ENCODE results near the gene MRFAP1L1. TPM values are rescaled to one million over a fixed set of nuclear protein-coding genes. Genes with fewer than 3 reads are reported as not detected.

The MRFAP1L1 gene
- total and polyA plus RNA-seq, 9 of the 15 experiments (the other 6 are each of a cell fraction or from before 2014, with no cell fraction given), result 37.6 to 111 (median 83.8) TPM

GRCh38 chr4:6716958-6717655, 7.4 kb upstream of the MRFAP1L1 start (continued):
- TF ChIP-seq, protein P1, sequence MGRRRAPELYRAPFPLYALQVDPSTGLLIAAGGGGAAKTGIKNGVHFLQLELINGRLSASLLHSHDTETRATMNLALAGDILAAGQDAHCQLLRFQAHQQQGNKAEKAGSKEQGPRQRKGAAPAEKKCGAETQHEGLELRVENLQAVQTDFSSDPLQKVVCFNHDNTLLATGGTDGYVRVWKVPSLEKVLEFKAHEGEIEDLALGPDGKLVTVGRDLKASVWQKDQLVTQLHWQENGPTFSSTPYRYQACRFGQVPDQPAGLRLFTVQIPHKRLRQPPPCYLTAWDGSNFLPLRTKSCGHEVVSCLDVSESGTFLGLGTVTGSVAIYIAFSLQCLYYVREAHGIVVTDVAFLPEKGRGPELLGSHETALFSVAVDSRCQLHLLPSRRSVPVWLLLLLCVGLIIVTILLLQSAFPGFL (CRISPR knock-in tag; IDR thresholded peaks at IDR 0.05), result no peak
- TF ChIP-seq HDAC6 (IDR thresholded peaks at IDR 0.05; ENCODE audit: low read depth, low read length) (no peak), NR2C1 (IDR thresholded peaks at IDR 0.05) (peak; percentile 12; the same call in 1 of the 2 replicates), NR2C1 (tag; IDR thresholded peaks at IDR 0.05) (no peak), POU5F1 (IDR thresholded peaks at IDR 0.05; ENCODE audit: borderline replicate concordance, low read depth, low read length, partially characterized antibody) (no peak), BRCA1 (IDR thresholded peaks at IDR 0.05) (no peak), BRCA1 (CRISPR knock-in tag; IDR thresholded peaks at IDR 0.05) (no peak), MCM5 (IDR thresholded peaks at IDR 0.05; ENCODE audit: low read depth) (no peak), MYC (IDR thresholded peaks at IDR 0.05; ENCODE audit: low read depth, low read length) (0 out of 2 replicates have a peak, but pooled peaks have one; percentile 3), MYC (CRISPR knock-in tag; IDR thresholded peaks at IDR 0.05; ENCODE audit: borderline replicate concordance, low read depth) (0 out of 2 replicates have a peak, but pooled peaks have one; percentile 6), ZNF24 (IDR thresholded peaks at IDR 0.05) (no peak), L3MBTL2 (IDR thresholded peaks at IDR 0.05) (no peak), SUPT5H (IDR thresholded peaks at IDR 0.05) (no peak), RBM17 (IDR thresholded peaks at IDR 0.05; ENCODE audit: borderline replicate concordance, low read depth, low read length) (no peak), ZNF140 (CRISPR knock-in tag; IDR thresholded peaks at IDR 0.05) (no peak), SLC30A9 (CRISPR knock-in tag; IDR thresholded peaks at IDR 0.05) (no peak), PTRF (tag; IDR thresholded peaks at IDR 0.05) (no peak)
- TF ChIP-seq, protein P2, sequence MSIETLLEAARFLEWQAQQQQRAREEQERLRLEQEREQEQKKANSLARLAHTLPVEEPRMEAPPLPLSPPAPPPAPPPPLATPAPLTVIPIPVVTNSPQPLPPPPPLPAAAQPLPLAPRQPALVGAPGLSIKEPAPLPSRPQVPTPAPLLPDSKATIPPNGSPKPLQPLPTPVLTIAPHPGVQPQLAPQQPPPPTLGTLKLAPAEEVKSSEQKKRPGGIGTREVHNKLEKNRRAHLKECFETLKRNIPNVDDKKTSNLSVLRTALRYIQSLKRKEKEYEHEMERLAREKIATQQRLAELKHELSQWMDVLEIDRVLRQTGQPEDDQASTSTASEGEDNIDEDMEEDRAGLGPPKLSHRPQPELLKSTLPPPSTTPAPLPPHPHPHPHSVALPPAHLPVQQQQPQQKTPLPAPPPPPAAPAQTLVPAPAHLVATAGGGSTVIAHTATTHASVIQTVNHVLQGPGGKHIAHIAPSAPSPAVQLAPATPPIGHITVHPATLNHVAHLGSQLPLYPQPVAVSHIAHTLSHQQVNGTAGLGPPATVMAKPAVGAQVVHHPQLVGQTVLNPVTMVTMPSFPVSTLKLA (conservative IDR thresholded peaks at IDR 0.05), result 0 out of 4 replicates have a peak, but pooled peaks of 1 of the 2 experiments have one; percentile 1
- TF ChIP-seq, protein P3, sequence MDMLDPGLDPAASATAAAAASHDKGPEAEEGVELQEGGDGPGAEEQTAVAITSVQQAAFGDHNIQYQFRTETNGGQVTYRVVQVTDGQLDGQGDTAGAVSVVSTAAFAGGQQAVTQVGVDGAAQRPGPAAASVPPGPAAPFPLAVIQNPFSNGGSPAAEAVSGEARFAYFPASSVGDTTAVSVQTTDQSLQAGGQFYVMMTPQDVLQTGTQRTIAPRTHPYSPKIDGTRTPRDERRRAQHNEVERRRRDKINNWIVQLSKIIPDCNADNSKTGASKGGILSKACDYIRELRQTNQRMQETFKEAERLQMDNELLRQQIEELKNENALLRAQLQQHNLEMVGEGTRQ (CRISPR knock-in tag; IDR thresholded peaks at IDR 0.05), result no peak
- TF ChIP-seq, protein P4, sequence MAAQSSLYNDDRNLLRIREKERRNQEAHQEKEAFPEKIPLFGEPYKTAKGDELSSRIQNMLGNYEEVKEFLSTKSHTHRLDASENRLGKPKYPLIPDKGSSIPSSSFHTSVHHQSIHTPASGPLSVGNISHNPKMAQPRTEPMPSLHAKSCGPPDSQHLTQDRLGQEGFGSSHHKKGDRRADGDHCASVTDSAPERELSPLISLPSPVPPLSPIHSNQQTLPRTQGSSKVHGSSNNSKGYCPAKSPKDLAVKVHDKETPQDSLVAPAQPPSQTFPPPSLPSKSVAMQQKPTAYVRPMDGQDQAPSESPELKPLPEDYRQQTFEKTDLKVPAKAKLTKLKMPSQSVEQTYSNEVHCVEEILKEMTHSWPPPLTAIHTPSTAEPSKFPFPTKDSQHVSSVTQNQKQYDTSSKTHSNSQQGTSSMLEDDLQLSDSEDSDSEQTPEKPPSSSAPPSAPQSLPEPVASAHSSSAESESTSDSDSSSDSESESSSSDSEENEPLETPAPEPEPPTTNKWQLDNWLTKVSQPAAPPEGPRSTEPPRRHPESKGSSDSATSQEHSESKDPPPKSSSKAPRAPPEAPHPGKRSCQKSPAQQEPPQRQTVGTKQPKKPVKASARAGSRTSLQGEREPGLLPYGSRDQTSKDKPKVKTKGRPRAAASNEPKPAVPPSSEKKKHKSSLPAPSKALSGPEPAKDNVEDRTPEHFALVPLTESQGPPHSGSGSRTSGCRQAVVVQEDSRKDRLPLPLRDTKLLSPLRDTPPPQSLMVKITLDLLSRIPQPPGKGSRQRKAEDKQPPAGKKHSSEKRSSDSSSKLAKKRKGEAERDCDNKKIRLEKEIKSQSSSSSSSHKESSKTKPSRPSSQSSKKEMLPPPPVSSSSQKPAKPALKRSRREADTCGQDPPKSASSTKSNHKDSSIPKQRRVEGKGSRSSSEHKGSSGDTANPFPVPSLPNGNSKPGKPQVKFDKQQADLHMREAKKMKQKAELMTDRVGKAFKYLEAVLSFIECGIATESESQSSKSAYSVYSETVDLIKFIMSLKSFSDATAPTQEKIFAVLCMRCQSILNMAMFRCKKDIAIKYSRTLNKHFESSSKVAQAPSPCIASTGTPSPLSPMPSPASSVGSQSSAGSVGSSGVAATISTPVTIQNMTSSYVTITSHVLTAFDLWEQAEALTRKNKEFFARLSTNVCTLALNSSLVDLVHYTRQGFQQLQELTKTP (IDR thresholded peaks at IDR 0.05; ENCODE audit: low read depth in 1 of 2, partially characterized antibody in 2 of 2), result peak in 1 of 2 experiments; percentile 26
- TF ChIP-seq, protein P5, sequence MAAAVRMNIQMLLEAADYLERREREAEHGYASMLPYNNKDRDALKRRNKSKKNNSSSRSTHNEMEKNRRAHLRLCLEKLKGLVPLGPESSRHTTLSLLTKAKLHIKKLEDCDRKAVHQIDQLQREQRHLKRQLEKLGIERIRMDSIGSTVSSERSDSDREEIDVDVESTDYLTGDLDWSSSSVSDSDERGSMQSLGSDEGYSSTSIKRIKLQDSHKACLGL (CRISPR knock-in tag; IDR thresholded peaks at IDR 0.05; ENCODE audit: borderline replicate concordance, poor library complexity, severe bottlenecking), result no peak
